HL-60 (cell line): ENCODE measurements around the gene PCSK7.

Source experiments
- DNase-seq, 2 experiments: peaks; one replicate each; pipeline ENCODE4 v3.0.0-alpha.2; 2010 to 2020; ENCODE audit warnings: low read depth in 1 of 2, low spot score in 1 of 2
- H3K27ac ChIP-seq: fragments of 250-450 bp; sonication (Bioruptor Pico); replicated peaks from 2 replicates; pipeline ENCODE4 v1.5.1; 2020; ENCODE audit warnings: mild to moderate bottlenecking, moderate library complexity
- H3K27me3 ChIP-seq: fragments of 250-450 bp; sonication (Bioruptor Pico); 2 replicates; pipeline ENCODE4 v1.5.1; 2021; ENCODE audit warnings: mild to moderate bottlenecking, moderate library complexity; ENCODE audit not compliant: insufficient read depth, poor library complexity, severe bottlenecking
- H3K4me3 ChIP-seq: replicated peaks from 2 replicates; pipeline ENCODE4 v1.5.1; 2011; ENCODE audit warnings: mild to moderate bottlenecking, control low read depth, low read length; ENCODE audit not compliant: insufficient read depth
- GABPA ChIP-seq: IDR thresholded peaks from 2 replicates; pipeline ENCODE4 v1.6.1; 2012; ENCODE audit warnings: low read depth
- POLR2AphosphoS5 ChIP-seq: IDR thresholded peaks from 2 replicates; pipeline ENCODE4 v1.6.1; 2012; ENCODE audit warnings: low read depth
- SPI1 ChIP-seq: IDR thresholded peaks from 2 replicates; pipeline ENCODE4 v1.6.1; 2012; ENCODE audit warnings: low read depth, mild to moderate bottlenecking, borderline replicate concordance
- TF ChIP-seq, protein P1 (sequence below): IDR thresholded peaks from 2 replicates; pipeline ENCODE4 v1.6.1; 2012; ENCODE audit warnings: low read depth; ENCODE audit not compliant: insufficient replicate concordance
- TF ChIP-seq, protein P2 (sequence below): IDR thresholded peaks from one replicate; pipeline ENCODE4 v1.5.1; 2011; ENCODE audit warnings: low read length, control low read depth, inconsistent platforms; ENCODE audit not compliant: insufficient read depth

Gene PCSK7

DNA sequence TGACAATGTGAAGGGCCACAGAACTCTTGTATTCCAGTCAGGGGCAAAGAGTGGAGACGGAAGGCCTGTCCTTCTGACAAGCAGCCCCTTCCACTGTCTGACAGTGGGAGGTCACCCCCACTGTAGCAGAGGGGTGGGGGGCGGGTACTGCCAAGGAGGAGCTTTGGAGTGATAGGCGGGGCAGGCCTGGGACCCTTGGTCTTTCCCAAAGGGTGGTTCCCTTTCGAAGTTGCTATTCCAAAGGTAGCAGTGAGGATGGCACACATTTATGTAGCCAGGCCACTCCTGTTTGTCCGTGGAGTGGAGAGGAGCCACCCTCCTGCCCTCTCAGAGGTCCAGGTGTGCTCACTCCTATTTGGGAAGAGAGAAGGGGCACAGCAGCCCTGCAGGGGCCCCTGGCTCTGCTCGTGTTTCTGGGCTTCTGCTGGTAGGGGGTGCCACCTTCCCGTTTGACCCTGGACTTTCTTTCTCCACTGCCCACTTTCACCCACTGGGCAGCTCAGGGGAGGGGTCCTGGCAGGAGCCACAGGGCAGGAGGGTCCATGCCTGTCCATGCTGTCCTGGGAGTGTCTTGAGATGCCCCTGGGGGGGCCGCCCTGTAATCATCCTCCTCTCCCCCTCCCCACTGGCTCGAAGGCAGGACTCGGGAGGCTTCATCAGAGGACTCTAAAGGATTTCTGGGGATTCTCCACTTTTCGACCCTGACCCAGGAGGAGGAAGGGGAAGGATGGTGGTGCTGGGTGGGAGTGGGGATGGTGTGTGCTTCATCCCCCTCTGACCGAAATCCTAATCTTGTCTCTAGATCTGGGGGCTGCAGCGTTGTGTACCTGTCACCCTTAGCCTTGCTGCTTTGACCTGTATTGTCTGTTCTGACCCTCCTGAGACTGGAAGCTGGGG lies 31.7 kb downstream of the PCSK7 start:
- no peaks in the 10 kb centered on the region for H3K27me3 ChIP-seq
- no peak for DNase-seq
- H3K27ac ChIP-seq: no peak overlapping the region
- no peak overlapping the region for H3K4me3 ChIP-seq
- no peak for TF ChIP-seq SPI1
- TF ChIP-seq, protein P1, sequence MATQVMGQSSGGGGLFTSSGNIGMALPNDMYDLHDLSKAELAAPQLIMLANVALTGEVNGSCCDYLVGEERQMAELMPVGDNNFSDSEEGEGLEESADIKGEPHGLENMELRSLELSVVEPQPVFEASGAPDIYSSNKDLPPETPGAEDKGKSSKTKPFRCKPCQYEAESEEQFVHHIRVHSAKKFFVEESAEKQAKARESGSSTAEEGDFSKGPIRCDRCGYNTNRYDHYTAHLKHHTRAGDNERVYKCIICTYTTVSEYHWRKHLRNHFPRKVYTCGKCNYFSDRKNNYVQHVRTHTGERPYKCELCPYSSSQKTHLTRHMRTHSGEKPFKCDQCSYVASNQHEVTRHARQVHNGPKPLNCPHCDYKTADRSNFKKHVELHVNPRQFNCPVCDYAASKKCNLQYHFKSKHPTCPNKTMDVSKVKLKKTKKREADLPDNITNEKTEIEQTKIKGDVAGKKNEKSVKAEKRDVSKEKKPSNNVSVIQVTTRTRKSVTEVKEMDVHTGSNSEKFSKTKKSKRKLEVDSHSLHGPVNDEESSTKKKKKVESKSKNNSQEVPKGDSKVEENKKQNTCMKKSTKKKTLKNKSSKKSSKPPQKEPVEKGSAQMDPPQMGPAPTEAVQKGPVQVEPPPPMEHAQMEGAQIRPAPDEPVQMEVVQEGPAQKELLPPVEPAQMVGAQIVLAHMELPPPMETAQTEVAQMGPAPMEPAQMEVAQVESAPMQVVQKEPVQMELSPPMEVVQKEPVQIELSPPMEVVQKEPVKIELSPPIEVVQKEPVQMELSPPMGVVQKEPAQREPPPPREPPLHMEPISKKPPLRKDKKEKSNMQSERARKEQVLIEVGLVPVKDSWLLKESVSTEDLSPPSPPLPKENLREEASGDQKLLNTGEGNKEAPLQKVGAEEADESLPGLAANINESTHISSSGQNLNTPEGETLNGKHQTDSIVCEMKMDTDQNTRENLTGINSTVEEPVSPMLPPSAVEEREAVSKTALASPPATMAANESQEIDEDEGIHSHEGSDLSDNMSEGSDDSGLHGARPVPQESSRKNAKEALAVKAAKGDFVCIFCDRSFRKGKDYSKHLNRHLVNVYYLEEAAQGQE: no peak
- TF ChIP-seq GABPA: no peak
- TF ChIP-seq POLR2AphosphoS5: no peak
- TF ChIP-seq, protein P2, sequence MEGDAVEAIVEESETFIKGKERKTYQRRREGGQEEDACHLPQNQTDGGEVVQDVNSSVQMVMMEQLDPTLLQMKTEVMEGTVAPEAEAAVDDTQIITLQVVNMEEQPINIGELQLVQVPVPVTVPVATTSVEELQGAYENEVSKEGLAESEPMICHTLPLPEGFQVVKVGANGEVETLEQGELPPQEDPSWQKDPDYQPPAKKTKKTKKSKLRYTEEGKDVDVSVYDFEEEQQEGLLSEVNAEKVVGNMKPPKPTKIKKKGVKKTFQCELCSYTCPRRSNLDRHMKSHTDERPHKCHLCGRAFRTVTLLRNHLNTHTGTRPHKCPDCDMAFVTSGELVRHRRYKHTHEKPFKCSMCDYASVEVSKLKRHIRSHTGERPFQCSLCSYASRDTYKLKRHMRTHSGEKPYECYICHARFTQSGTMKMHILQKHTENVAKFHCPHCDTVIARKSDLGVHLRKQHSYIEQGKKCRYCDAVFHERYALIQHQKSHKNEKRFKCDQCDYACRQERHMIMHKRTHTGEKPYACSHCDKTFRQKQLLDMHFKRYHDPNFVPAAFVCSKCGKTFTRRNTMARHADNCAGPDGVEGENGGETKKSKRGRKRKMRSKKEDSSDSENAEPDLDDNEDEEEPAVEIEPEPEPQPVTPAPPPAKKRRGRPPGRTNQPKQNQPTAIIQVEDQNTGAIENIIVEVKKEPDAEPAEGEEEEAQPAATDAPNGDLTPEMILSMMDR: no peak

- Histone ChIP-seq H3K4me3 (no peak within 1 kb of the TSS), H3K27ac (no peak within 1 kb of the TSS), H3K27me3 (no peaks in the 10 kb centered on the region)
- DNase-seq: no peak
- TF ChIP-seq, protein P1: no peak
- TF ChIP-seq, protein P2: no peak
- TF ChIP-seq GABPA: no peak
These were observed 32.6 kb downstream of the PCSK7 start, which contains the start of gene TAGLN for GRCh38 chr11:117199053-117199915. TSS of gene TAGLN (plus strand) at chr11:117199370. CDS start at chr11:117203014, 3,644 bp downstream.

DNA sequence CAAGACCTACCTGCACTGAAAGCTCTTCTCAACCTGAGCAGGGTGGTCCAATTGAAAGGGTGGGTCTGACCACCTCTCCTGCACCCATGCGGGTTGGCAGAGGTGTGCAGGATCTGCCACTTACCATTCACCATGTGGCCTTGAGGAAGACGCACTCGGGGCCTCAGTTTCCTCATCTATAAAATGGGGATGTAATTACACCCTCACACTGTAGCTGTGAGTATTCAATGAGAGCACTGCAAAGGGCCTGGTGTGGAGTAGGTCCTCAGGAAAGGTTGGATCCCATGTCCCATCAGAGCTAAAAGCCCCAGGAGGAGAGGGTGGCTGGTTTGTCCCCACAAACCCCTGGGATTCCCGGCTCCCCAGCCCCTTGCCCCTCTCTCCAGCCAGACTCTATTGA lies 33.3 kb downstream of the PCSK7 start:
- no peak for DNase-seq
- Histone ChIP-seq H3K27ac (no peak overlapping the region), H3K27me3 (no peaks in the 10 kb centered on the region), H3K4me3 (no peak overlapping the region)
- no peak for TF ChIP-seq SPI1
